K562 (cell line): ENCODE data around the gene SPTLC2. TPM values are rescaled to one million over a fixed set of nuclear protein-coding genes. Genes with fewer than 3 reads are reported as not detected.

Experiments
- ATAC-seq: fragments of 200-7000 bp; cut with Tn5 transposase; 3 replicates; pipeline ENCODE4 v1.9.1; 2020; ENCODE audit warnings: moderate library complexity
- BruUV-seq: library from RNA; stranded (reverse); fragments of 400-500 nt; replicated peaks from 2 replicates; lab custom pipeline; 2021; lab: Mats Ljungman, UMichigan
- CTCF ChIA-PET: fragments of 300-600 bp; formaldehyde crosslinking; extraction: SDS; loops from one replicate; lab custom pipeline; 2021; ENCODE audit warnings: low intra/inter-chr PET ratio; lab: Yijun Ruan, JAX
- POLR2A ChIA-PET: fragments of 300-600, 350-650 bp; sonication (Branson Sonifier 250); formaldehyde crosslinking; extraction: SDS; loops from one replicate; lab custom pipeline; 2021; ENCODE audit warnings: antibody characterized with exemption, inconsistent platforms; lab: Yijun Ruan, JAX
- DNase-seq, 4 experiments: peaks; one replicate each; pipeline versions ENCODE4 v3.0.0 to v3.0.0-alpha.2; 2011 to 2018; ENCODE audit warnings: low spot score in 3 of 4, mixed read lengths in 3 of 4; ENCODE audit errors: extremely low read depth in 1 of 4
- FAIRE-seq: peaks from 2 replicates; lab custom pipeline; 2011; peaks lifted over from hg19 to GRCh38; lab: Jason Lieb, UNC
- H2AFZ ChIP-seq: 2 replicates; pipeline ENCODE4 v1.6.0; 2011; ENCODE audit warnings: low read depth, low read length, control low read depth, inconsistent platforms
- H3K27ac ChIP-seq: fragments of 200-600 bp; 3 replicates; pipeline ENCODE4 v1.8.0; 2011; ENCODE audit warnings: low read depth, mild to moderate bottlenecking, control low read depth, inconsistent platforms, low read length, moderate library complexity, mixed read lengths; ENCODE audit errors: extremely low read depth
- H3K27me3 ChIP-seq, 2 experiments: fragments of 300-600 bp in 1 of 2; 2 replicates in 1 of 2; 3 replicates in 1 of 2; pipeline versions ENCODE4 v1.6.0 to v1.8.0; 2011; ENCODE audit warnings: inconsistent platforms in 2 of 2, low read length in 2 of 2, mild to moderate bottlenecking in 1 of 2, mixed read lengths in 1 of 2, moderate library complexity in 1 of 2; ENCODE audit not compliant: control insufficient read depth in 2 of 2, insufficient read depth in 2 of 2
- H3K36me3 ChIP-seq: fragments of 300-600 bp; 3 replicates; pipeline ENCODE4 v1.8.0; 2011; ENCODE audit warnings: mild to moderate bottlenecking, low read length, inconsistent platforms; ENCODE audit not compliant: control insufficient read depth, insufficient read depth
- H3K4me1 ChIP-seq, 2 experiments: fragments of 200-600 bp in 1 of 2; replicated peaks in 1 of 2; 2 replicates in 1 of 2; 3 replicates in 1 of 2; pipeline versions ENCODE4 v1.5.1 to v1.8.0; 2011; ENCODE audit warnings: inconsistent platforms in 2 of 2, low read length in 2 of 2, mild to moderate bottlenecking in 1 of 2, mixed read lengths in 1 of 2, moderate library complexity in 1 of 2; ENCODE audit not compliant: control insufficient read depth in 2 of 2, insufficient read depth in 2 of 2
- H3K4me2 ChIP-seq: 2 replicates; pipeline ENCODE4 v1.6.1; 2011; ENCODE audit warnings: low read length, control low read depth, inconsistent platforms, mixed read lengths; ENCODE audit not compliant: insufficient read depth
- H3K4me3 ChIP-seq: fragments of 200-600 bp; sonication (generic), shearing (Covaris generic); 2 replicates; pipeline ENCODE4 v1.5.1; 2016; ENCODE audit warnings: control low read depth, inconsistent platforms
- H3K79me2 ChIP-seq: fragments of 200-600 bp; 3 replicates; pipeline ENCODE4 v1.8.0; 2011; ENCODE audit warnings: low read length, inconsistent platforms; ENCODE audit not compliant: control insufficient read depth, insufficient read depth
- H3K9ac ChIP-seq, 2 experiments: 2 replicates each; pipeline versions ENCODE4 v1.6.0 to v1.6.1; 2011; ENCODE audit warnings: low read depth in 2 of 2, low read length in 2 of 2, control low read depth in 1 of 2, inconsistent platforms in 1 of 2, mild to moderate bottlenecking in 1 of 2, mixed read lengths in 1 of 2; ENCODE audit not compliant: insufficient read depth in 1 of 2
- H3K9me1 ChIP-seq: one replicate; pipeline ENCODE4 v1.6.0; 2011; ENCODE audit warnings: inconsistent platforms, mild to moderate bottlenecking, low read length, moderate library complexity; ENCODE audit not compliant: control insufficient read depth, insufficient read depth
- H3K9me3 ChIP-seq: replicated peaks from 2 replicates; pipeline ENCODE4 v1.5.1; 2011; ENCODE audit warnings: low read depth, low read length, inconsistent platforms; ENCODE audit not compliant: control insufficient read depth, insufficient read depth
- H4K20me1 ChIP-seq: replicated peaks from 2 replicates; pipeline ENCODE4 v1.6.1; 2011; ENCODE audit warnings: low read length, inconsistent platforms, mixed read lengths; ENCODE audit not compliant: control insufficient read depth, insufficient read depth
- ARID4B ChIP-seq: sonication (generic); formaldehyde crosslinking; IDR thresholded peaks from 2 replicates; pipeline ENCODE4 v1.8.0; 2022; ENCODE audit warnings: mild to moderate bottlenecking, missing genetic modification reagents
- BMI1 ChIP-seq: fragments of 150-350 bp; IDR thresholded peaks from 2 replicates; pipeline ENCODE4 v1.6.1; 2014; ENCODE audit warnings: low read length
- CHD1 ChIP-seq: fragments of 200-600 bp; sonication (generic); IDR thresholded peaks from one replicate; pipeline ENCODE4 v1.6.1; 2012; ENCODE audit warnings: mild to moderate bottlenecking, moderate library complexity, low read length, inconsistent platforms
- DNMT1 ChIP-seq: fragments of 450-650 bp; IDR thresholded peaks from 2 replicates; pipeline ENCODE4 v1.6.1; 2016; ENCODE audit warnings: antibody characterized with exemption, mild to moderate bottlenecking
- E2F8 ChIP-seq: fragments of 450-650 bp; IDR thresholded peaks from 2 replicates; pipeline ENCODE4 v1.7.1; 2018; ENCODE audit warnings: mild to moderate bottlenecking, low read depth; ENCODE audit not compliant: partially characterized antibody
- KLF16 ChIP-seq: IDR thresholded peaks from 2 replicates; pipeline ENCODE4 v1.6.1; 2016; ENCODE audit warnings: antibody characterized with exemption
- NR1H2 ChIP-seq: sonication (generic); formaldehyde crosslinking; IDR thresholded peaks from 2 replicates; pipeline ENCODE4 v1.4.0; 2020; ENCODE audit warnings: mild to moderate bottlenecking, missing genetic modification reagents
- PTBP1 ChIP-seq: fragments of 200-400 bp; formaldehyde crosslinking; IDR thresholded peaks from 2 replicates; pipeline ENCODE4 v1.6.1; 2017; ENCODE audit warnings: low read depth, low read length
- SLC30A9 ChIP-seq: fragments of 250-450 bp; sonication (Bioruptor Pico); IDR thresholded peaks from 2 replicates; pipeline ENCODE4 v1.8.0; 2022; ENCODE audit warnings: mild to moderate bottlenecking, moderate library complexity
- STAT6 ChIP-seq: sonication (generic); formaldehyde crosslinking; IDR thresholded peaks from 2 replicates; pipeline ENCODE4 v1.8.1; 2023; ENCODE audit warnings: mild to moderate bottlenecking, missing genetic modification reagents
- ZNF436 ChIP-seq: fragments of 250-450, 450-650 bp; sonication (Bioruptor Pico); formaldehyde crosslinking; IDR thresholded peaks from 2 replicates; pipeline ENCODE4 v1.7.0; 2020; ENCODE audit warnings: mild to moderate bottlenecking
- ZNF551 ChIP-seq: fragments of 250-450 bp; sonication (Bioruptor Pico); IDR thresholded peaks from 2 replicates; pipeline ENCODE4 v1.5.0; 2021; ENCODE audit warnings: mild to moderate bottlenecking, moderate library complexity
- WGBS: fragments of 100-300 bp; shearing (Covaris generic); methylation state at CpG from one replicate; pipeline ENCODE4 v1.1.6; 2016; ENCODE audit warnings: low coverage, mixed read lengths; ENCODE audit not compliant: insufficient coverage; ENCODE audit errors: missing lambda C conversion rate; 5-methylcytosine and 5-hydroxymethylcytosine counted together
- in situ Hi-C: fragments of 300-500 bp; cut with MboI; formaldehyde crosslinking; loops from 4 replicates; pipeline ENCODE4 v1.15.0; 2018; ENCODE audit warnings: inconsistent platforms, mixed read lengths
- intact Hi-C: fragments of 100-400 bp; cut with micrococcal nuclease; formaldehyde crosslinking; loops from 2 replicates; pipeline ENCODE4 v1.14.2; 2022
- polyA plus RNA-seq, 8 experiments: library from polyadenylated mRNA; depleted of rRNA in 4 of 8; stranded (reverse) in 5 of 8; unstranded in 3 of 8; fragments of >200 nt; fragmentation: Nextera tagmentation in 2 of 8; fragmentation: Illumina TruSeq in 1 of 8; extraction: Ambion mirVana in 2 of 8; extraction: Trizol in 1 of 8; gene quantifications; 2 replicates each; pipeline versions ENCODE4 v1.2.1 to v1.2.3, GENCODE V29; 2011 to 2014; ENCODE audit warnings: inconsistent platforms in 1 of 8, missing spikeins in 1 of 8
- total RNA-seq, 7 experiments: library from RNA; depleted of rRNA in 6 of 7; stranded (reverse); fragments of >200 nt in 6 of 7; fragmentation: Illumina TruSeq in 2 of 7; extraction: Trizol in 2 of 7; gene quantifications; 2 replicates each; pipeline versions ENCODE4 v1.2.1 to v1.2.3, GENCODE V29; 2011 to 2021; ENCODE audit warnings: low replicate concordance in 1 of 7

SPTLC2 gene
- total and polyA plus RNA-seq, 9 of the 15 experiments (the other 6 are each of a cell fraction or from before 2014, with no cell fraction given), result 4.5 to 30.4 (median 14.0) TPM

- no peak for TF ChIP-seq E2F8
- TF ChIP-seq, all 486 proteins: peak for 0
These were observed 134.0 kb downstream of the SPTLC2 start (continued) for GRCh38 chr14:77482422-77482821.

- no peaks in the 10 kb centered on the region for H3K79me2 ChIP-seq
- H3K4me2 ChIP-seq, result no peak overlapping the region
- BruUV-seq, result no TSS peak
- no peaks in the 10 kb centered on the region for H3K9me1 ChIP-seq
- FAIRE-seq (no peak), ATAC-seq (no peak), DNase-seq (no peak)
- no peak overlapping the region for H3K9ac ChIP-seq
- H3K36me3 ChIP-seq, result no peaks in the 10 kb centered on the region
- H2AFZ ChIP-seq, result no peak overlapping the region
- POLR2A ChIA-PET, result interaction anchor here (0.6 kb wide), 1 partner anchor 172 kb away, joined by 3 read pairs; no protein-coding TSS in a partner anchor
- CTCF ChIA-PET, result no interaction called here
- H4K20me1 ChIP-seq, result no peaks in the 10 kb centered on the region
- H3K4me1 ChIP-seq, result peaks cover 0 to 8% of the 10 kb centered on the region in 2 experiments; a peak in 2 of 5 replicates
- H3K27ac ChIP-seq, result no peak overlapping the region
- in situ Hi-C loops, result no loop called here
- H3K9me3 ChIP-seq, result no peaks in the 10 kb centered on the region
- WGBS, result 0% methylated on average over 1 of the region's 1 CpG
- H3K4me3 ChIP-seq, result no peak overlapping the region
- H3K27me3 ChIP-seq, result peaks cover 4 to 37% of the 10 kb centered on the region in 2 experiments; a peak in 4 of 5 replicates
- intact Hi-C loops, result no loop called here
- TF ChIP-seq ZNF551 (CRISPR knock-in tag) (no peak), DNMT1 (no peak), ZNF436 (CRISPR knock-in tag) (no peak), SLC30A9 (CRISPR knock-in tag) (no peak), BMI1 (no peak), KLF16 (no peak), PTBP1 (no peak), STAT6 (no peak), CHD1 (no peak), ARID4B (CRISPR knock-in tag) (no peak), NR1H2 (CRISPR knock-in tag) (no peak)
These were observed 137.6 kb downstream of the SPTLC2 start for GRCh38 chr14:77478796-77479195.
